ENCODE results near the gene TBC1D14.

TBC1D14 gene

GRCh38 chr4:7048642-7049041 is 139.0 kb downstream of the TBC1D14 start:
- H3K27me3 ChIP-seq (ENCODE audit: insufficient read depth, insufficient read length): peaks cover 13% of the 10 kb centered on the region
- peaks cover 12% of the 10 kb centered on the region for H3K4me1 ChIP-seq (ENCODE audit: insufficient read depth, insufficient read length)
- H3K4me3 ChIP-seq (ENCODE audit: insufficient read length, low read depth): no peak overlapping the region
- H3K9me3 ChIP-seq (ENCODE audit: insufficient read depth, low read length): no peaks in the 10 kb centered on the region
- peaks cover 37% of the 10 kb centered on the region for H3K36me3 ChIP-seq (ENCODE audit: insufficient read depth, insufficient read length, low read length)
- no peak overlapping the region for H3K9ac ChIP-seq (ENCODE audit: insufficient read length, low read depth)
- TF ChIP-seq YY1 (IDR thresholded peaks at IDR 0.05; ENCODE audit: insufficient read depth, insufficient read length): no peak
- TF ChIP-seq ZNF274 (IDR thresholded peaks at IDR 0.05; ENCODE audit: low read depth, low read length): no peak
- TF ChIP-seq SUZ12 (IDR thresholded peaks at IDR 0.05; ENCODE audit: extremely low read depth, insufficient read depth, insufficient read length): no peak
- no peak for DNase-seq (ENCODE audit: low read depth, low spot score)

- H3K27me3 ChIP-seq (ENCODE audit: insufficient read depth, insufficient read length): peaks cover 6% of the 10 kb centered on the region
- H3K9me3 ChIP-seq (ENCODE audit: insufficient read depth, low read length): no peaks in the 10 kb centered on the region
- no peak overlapping the region for H3K9ac ChIP-seq (ENCODE audit: insufficient read length, low read depth)
- no peak overlapping the region for H3K4me3 ChIP-seq (ENCODE audit: insufficient read length, low read depth)
- DNase-seq (ENCODE audit: low read depth, low spot score): no peak
- peaks cover 7% of the 10 kb centered on the region for H3K4me1 ChIP-seq (ENCODE audit: insufficient read depth, insufficient read length)
- TF ChIP-seq SUZ12 (IDR thresholded peaks at IDR 0.05; ENCODE audit: extremely low read depth, insufficient read depth, insufficient read length) (no peak), YY1 (IDR thresholded peaks at IDR 0.05; ENCODE audit: insufficient read depth, insufficient read length) (no peak), ZNF274 (IDR thresholded peaks at IDR 0.05; ENCODE audit: low read depth, low read length) (no peak)
- H3K36me3 ChIP-seq (ENCODE audit: insufficient read depth, insufficient read length, low read length): peaks cover 43% of the 10 kb centered on the region
Measured at GRCh38 chr4:7049295-7049694, 139.7 kb downstream of the TBC1D14 start.

GRCh38 chr4:7049739-7050138 is 140.1 kb downstream of the TBC1D14 start:
- no peaks in the 10 kb centered on the region for H3K9me3 ChIP-seq (ENCODE audit: insufficient read depth, low read length)
- no peak for DNase-seq (ENCODE audit: low read depth, low spot score)
- H3K36me3 ChIP-seq (ENCODE audit: insufficient read depth, insufficient read length, low read length): peaks cover 48% of the 10 kb centered on the region
- TF ChIP-seq YY1 (IDR thresholded peaks at IDR 0.05; ENCODE audit: insufficient read depth, insufficient read length) (no peak), SUZ12 (IDR thresholded peaks at IDR 0.05; ENCODE audit: extremely low read depth, insufficient read depth, insufficient read length) (no peak)
- no peak overlapping the region for H3K9ac ChIP-seq (ENCODE audit: insufficient read length, low read depth)
- peaks cover 4% of the 10 kb centered on the region for H3K4me1 ChIP-seq (ENCODE audit: insufficient read depth, insufficient read length)
- H3K4me3 ChIP-seq (ENCODE audit: insufficient read length, low read depth): no peak overlapping the region
- peaks cover 4% of the 10 kb centered on the region for H3K27me3 ChIP-seq (ENCODE audit: insufficient read depth, insufficient read length)

GRCh38 chr4:7050481-7051143 is 141.0 kb downstream of the TBC1D14 start:
- no peak overlapping the region for H3K4me3 ChIP-seq (ENCODE audit: insufficient read length, low read depth)
- TF ChIP-seq YY1 (IDR thresholded peaks at IDR 0.05; ENCODE audit: insufficient read depth, insufficient read length) (no peak), SUZ12 (IDR thresholded peaks at IDR 0.05; ENCODE audit: extremely low read depth, insufficient read depth, insufficient read length) (no peak), ZNF274 (IDR thresholded peaks at IDR 0.05; ENCODE audit: low read depth, low read length) (no peak)
- DNase-seq (ENCODE audit: low read depth, low spot score): no peak
- H3K9me3 ChIP-seq (ENCODE audit: insufficient read depth, low read length): no peaks in the 10 kb centered on the region
- no peak overlapping the region for H3K9ac ChIP-seq (ENCODE audit: insufficient read length, low read depth)
- H3K36me3 ChIP-seq (ENCODE audit: insufficient read depth, insufficient read length, low read length): peaks cover 55% of the 10 kb centered on the region
- H3K4me1 ChIP-seq (ENCODE audit: insufficient read depth, insufficient read length): peaks cover 4% of the 10 kb centered on the region
- H3K27me3 ChIP-seq (ENCODE audit: insufficient read depth, insufficient read length): no peaks in the 10 kb centered on the region

GRCh38 chr4:7051144-7051495 is 141.5 kb downstream of the TBC1D14 start:
- no peak for DNase-seq (ENCODE audit: low read depth, low spot score)
- Histone ChIP-seq H3K36me3 (ENCODE audit: insufficient read depth, insufficient read length, low read length) (peaks cover 57% of the 10 kb centered on the region), H3K9ac (ENCODE audit: insufficient read length, low read depth) (no peak overlapping the region), H3K4me3 (ENCODE audit: insufficient read length, low read depth) (no peak overlapping the region), H3K4me1 (ENCODE audit: insufficient read depth, insufficient read length) (peaks cover 4% of the 10 kb centered on the region), H3K27me3 (ENCODE audit: insufficient read depth, insufficient read length) (no peaks in the 10 kb centered on the region), H3K9me3 (ENCODE audit: insufficient read depth, low read length) (no peaks in the 10 kb centered on the region)
- TF ChIP-seq SUZ12 (IDR thresholded peaks at IDR 0.05; ENCODE audit: extremely low read depth, insufficient read depth, insufficient read length): no peak
- no peak for TF ChIP-seq YY1 (IDR thresholded peaks at IDR 0.05; ENCODE audit: insufficient read depth, insufficient read length)
- TF ChIP-seq ZNF274 (IDR thresholded peaks at IDR 0.05; ENCODE audit: low read depth, low read length): no peak

- no peaks in the 10 kb centered on the region for H3K9me3 ChIP-seq (ENCODE audit: insufficient read depth, low read length)
- no peak for DNase-seq (ENCODE audit: low read depth, low spot score)
- no peak overlapping the region for H3K9ac ChIP-seq (ENCODE audit: insufficient read length, low read depth)
- no peak overlapping the region for H3K4me3 ChIP-seq (ENCODE audit: insufficient read length, low read depth)
- H3K4me1 ChIP-seq (ENCODE audit: insufficient read depth, insufficient read length): peaks cover 4% of the 10 kb centered on the region
- H3K27me3 ChIP-seq (ENCODE audit: insufficient read depth, insufficient read length): no peaks in the 10 kb centered on the region
- no peak for TF ChIP-seq ZNF274 (IDR thresholded peaks at IDR 0.05; ENCODE audit: low read depth, low read length)
- no peak for TF ChIP-seq YY1 (IDR thresholded peaks at IDR 0.05; ENCODE audit: insufficient read depth, insufficient read length)
- TF ChIP-seq SUZ12 (IDR thresholded peaks at IDR 0.05; ENCODE audit: extremely low read depth, insufficient read depth, insufficient read length): no peak
- H3K36me3 ChIP-seq (ENCODE audit: insufficient read depth, insufficient read length, low read length): peaks cover 61% of the 10 kb centered on the region
Measured at GRCh38 chr4:7051905-7052304, 142.3 kb downstream of the TBC1D14 start.

GRCh38 chr4:7052313-7052712 is 142.7 kb downstream of the TBC1D14 start:
- Histone ChIP-seq H3K4me1 (ENCODE audit: insufficient read depth, insufficient read length) (peaks cover 4% of the 10 kb centered on the region), H3K9me3 (ENCODE audit: insufficient read depth, low read length) (no peaks in the 10 kb centered on the region), H3K9ac (ENCODE audit: insufficient read length, low read depth) (no peak overlapping the region), H3K27me3 (ENCODE audit: insufficient read depth, insufficient read length) (no peaks in the 10 kb centered on the region), H3K4me3 (ENCODE audit: insufficient read length, low read depth) (no peak overlapping the region), H3K36me3 (ENCODE audit: insufficient read depth, insufficient read length, low read length) (peaks cover 56% of the 10 kb centered on the region)
- DNase-seq (ENCODE audit: low read depth, low spot score): no peak
- TF ChIP-seq ZNF274 (IDR thresholded peaks at IDR 0.05; ENCODE audit: low read depth, low read length) (no peak), SUZ12 (IDR thresholded peaks at IDR 0.05; ENCODE audit: extremely low read depth, insufficient read depth, insufficient read length) (no peak), YY1 (IDR thresholded peaks at IDR 0.05; ENCODE audit: insufficient read depth, insufficient read length) (no peak)
